Calu3 (cell line): Measurements from ENCODE around the gene TMBIM1. TPM values are rescaled to one million over a fixed set of nuclear protein-coding genes. Genes with fewer than 3 reads are reported as not detected.

Experiments used
- BruUV-seq: library from RNA; stranded (reverse); fragments of 400-500 nt; replicated peaks from 2 replicates; lab custom pipeline; 2021; lab: Mats Ljungman, UMichigan
- CTCF ChIA-PET: fragments of 300-600 bp; sonication (Branson Sonifier 250); formaldehyde crosslinking; loops from one replicate; lab custom pipeline; 2022; ENCODE audit warnings: antibody characterized with exemption; lab: Charles Lee
- DNase-seq: peaks from one replicate; pipeline ENCODE4 v3.0.0; 2022
- H3K27ac Mint-ChIP-seq: one replicate; pipeline ENCODE4 v1.8.0; 2022; ENCODE audit warnings: mixed read lengths; ENCODE audit not compliant: unreplicated experiment
- H3K27me3 Mint-ChIP-seq: one replicate; pipeline ENCODE4 v1.8.0; 2022; ENCODE audit warnings: mixed read lengths; ENCODE audit not compliant: unreplicated experiment
- H3K36me3 Mint-ChIP-seq: one replicate; pipeline ENCODE4 v1.8.0; 2022; ENCODE audit warnings: mild to moderate bottlenecking, moderate library complexity, mixed read lengths; ENCODE audit not compliant: insufficient read depth, unreplicated experiment
- H3K4me1 Mint-ChIP-seq: one replicate; pipeline ENCODE4 v1.8.0; 2022; ENCODE audit warnings: mild to moderate bottlenecking, low read depth, mixed read lengths; ENCODE audit not compliant: unreplicated experiment
- H3K4me3 Mint-ChIP-seq: one replicate; pipeline ENCODE4 v1.8.0; 2022; ENCODE audit warnings: mild to moderate bottlenecking, low read depth, moderate library complexity, mixed read lengths; ENCODE audit not compliant: unreplicated experiment
- H3K9me3 Mint-ChIP-seq: one replicate; pipeline ENCODE4 v1.8.0; 2022; ENCODE audit warnings: low read depth, mixed read lengths; ENCODE audit not compliant: unreplicated experiment
- CTCF ChIP-seq: fragments of 200-600 bp; IDR thresholded peaks from one replicate; pipeline ENCODE4 v1.8.0; 2022; ENCODE audit warnings: antibody characterized with exemption; ENCODE audit not compliant: unreplicated experiment
- intact Hi-C: fragments of 100-400 bp; cut with micrococcal nuclease; formaldehyde crosslinking; loops from one replicate; pipeline ENCODE4 v1.10.0; 2022; ENCODE audit not compliant: unreplicated experiment
- total RNA-seq: library from RNA; stranded (reverse); gene quantifications from 2 replicates; pipeline ENCODE4 v1.2.3, GENCODE V29; 2022

The TMBIM1 gene
- total RNA-seq, 1 experiment from 2014 or later = 229 TPM

GRCh38 chr2:218271487-218271797, 20.9 kb downstream of the TMBIM1 start:
- no peaks in the 10 kb centered on the region for H3K9me3 Mint-ChIP-seq
- CTCF ChIA-PET = interaction anchor here (0.6 to 4.1 kb wide), 8 partner anchors 13 to 125 kb away, joined by 3 to 54 read pairs (median 4); partner anchors contain the start of gene CATIP
- H3K4me1 Mint-ChIP-seq = peaks cover 31% of the 10 kb centered on the region
- intact Hi-C loops = loop anchor here (5.0 kb wide), 1 partner anchor 126 kb away; the partner anchor contains the start of gene CTDSP1
- H3K27me3 Mint-ChIP-seq = no peaks in the 10 kb centered on the region
- DNase-seq = peak; percentile 54
- H3K27ac Mint-ChIP-seq = peak overlapping the region; percentile 69
- H3K36me3 Mint-ChIP-seq = peaks cover 81% of the 10 kb centered on the region
- TF ChIP-seq CTCF = no peak
- BruUV-seq = TSS peak; percentile 10
- H3K4me3 Mint-ChIP-seq = peak overlapping the region; percentile 76

DNA sequence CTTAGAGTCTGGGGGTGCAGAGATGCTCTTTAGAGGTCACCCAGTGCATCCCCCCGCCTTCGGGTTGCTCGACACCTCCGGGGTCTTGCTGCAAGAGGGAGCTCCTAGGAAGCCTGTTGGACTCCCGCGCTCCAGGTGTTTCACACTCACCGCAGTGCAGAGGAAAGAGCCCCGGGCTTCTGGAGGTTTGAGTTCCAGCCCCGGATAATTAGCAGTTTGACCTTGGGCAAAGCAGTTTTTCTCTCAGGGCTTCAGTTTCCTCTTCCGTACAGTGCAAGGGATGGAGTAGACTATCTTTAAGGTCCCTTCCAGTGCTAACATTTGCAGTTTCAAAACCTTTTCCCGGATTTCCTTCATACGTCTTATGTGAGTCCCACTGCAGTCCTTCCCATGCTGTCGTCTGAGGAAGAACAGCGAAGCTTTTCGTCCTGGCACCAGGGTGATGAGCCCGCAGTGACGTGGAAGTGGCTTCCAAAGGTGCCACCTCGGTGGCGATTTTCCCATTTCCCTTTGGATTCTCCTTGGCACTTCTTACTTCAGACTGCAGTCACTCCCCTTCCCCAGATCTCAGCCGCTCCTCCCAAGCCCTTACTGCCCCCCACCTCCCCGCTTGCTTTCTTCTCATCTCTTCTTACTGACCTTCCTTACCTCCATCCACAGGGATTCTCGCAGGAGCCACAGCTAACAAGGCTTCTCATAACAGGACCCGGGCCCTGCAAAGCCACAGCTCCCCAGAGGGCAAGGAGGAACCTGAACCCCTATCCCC, 21.4 kb downstream of the TMBIM1 start:
- H3K27ac Mint-ChIP-seq = peak overlapping the region; percentile 69
- H3K4me3 Mint-ChIP-seq = peak overlapping the region; percentile 76
- H3K9me3 Mint-ChIP-seq = no peaks in the 10 kb centered on the region
- DNase-seq = no peak
- H3K4me1 Mint-ChIP-seq = peaks cover 31% of the 10 kb centered on the region
- no peak for TF ChIP-seq CTCF
- H3K27me3 Mint-ChIP-seq = no peaks in the 10 kb centered on the region
- intact Hi-C loops = loop anchor here (5.0 kb wide), 1 partner anchor 126 kb away; the partner anchor contains the start of gene CTDSP1
- peaks cover 82% of the 10 kb centered on the region for H3K36me3 Mint-ChIP-seq
- no TSS peak for BruUV-seq
- CTCF ChIA-PET = interaction anchor here (1.0 to 4.1 kb wide), 9 partner anchors 11 to 126 kb away, joined by 3 to 54 read pairs (median 5); partner anchors contain the start of gene CATIP

GRCh38 chr2:218269900-218270720, 22.2 kb downstream of the TMBIM1 start, which contains the start of the genes AAMP and PNKD:
Gene AAMP, minus strand, starts transcription at chr2:218270137. Its CDS starts 51 bp downstream, at chr2:218270086.
Gene PNKD, plus strand, starts transcription at chr2:218270519. Its CDS starts 17 bp downstream, at chr2:218270536.
- peak within 1 kb of the TSS; percentile 69 for H3K27ac Mint-ChIP-seq
- no peaks in the 10 kb centered on the region for H3K27me3 Mint-ChIP-seq
- H3K4me3 Mint-ChIP-seq = peak within 1 kb of the TSS; percentile 76
- intact Hi-C loops = loop anchor here (5.0 kb wide), 1 partner anchor 127 kb away; the partner anchor contains the start of gene CTDSP1
- CTCF ChIA-PET = interaction anchor here (0.8 to 4.1 kb wide), 7 partner anchors 12 to 126 kb away, joined by 3 to 54 read pairs (median 5); partner anchors contain the start of genes CATIP and TMBIM1
- H3K4me1 Mint-ChIP-seq = peaks cover 31% of the 10 kb centered on the region
- peak; percentile 100 for DNase-seq
- BruUV-seq = no TSS peak
- H3K9me3 Mint-ChIP-seq = no peaks in the 10 kb centered on the region
- TF ChIP-seq CTCF = peak; percentile 18
- H3K36me3 Mint-ChIP-seq = peaks cover 84% of the 10 kb centered on the region

DNA sequence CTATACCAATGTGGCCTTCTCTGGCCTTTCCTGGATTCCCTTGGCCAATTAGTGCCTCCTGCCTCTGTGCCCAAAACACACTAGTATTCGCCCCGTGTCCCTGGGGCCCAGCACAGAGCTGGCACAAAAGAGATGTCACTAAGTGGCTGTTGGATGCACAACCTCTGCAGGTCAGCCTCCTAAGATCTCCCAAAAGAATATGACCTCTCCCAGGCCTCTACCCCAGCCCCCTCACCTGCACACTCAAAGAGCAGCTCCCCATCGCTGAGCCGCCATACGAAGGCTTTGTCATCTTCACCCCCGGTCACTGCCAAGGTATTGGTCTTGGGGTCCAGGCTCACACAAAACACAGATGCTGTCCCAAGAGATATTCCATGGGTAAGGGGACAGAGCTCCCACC, 25.0 kb downstream of the TMBIM1 start:
- H3K9me3 Mint-ChIP-seq = no peaks in the 10 kb centered on the region
- no peak for DNase-seq
- peaks cover 14% of the 10 kb centered on the region for H3K4me1 Mint-ChIP-seq
- no TSS peak for BruUV-seq
- peaks cover 76% of the 10 kb centered on the region for H3K36me3 Mint-ChIP-seq
- H3K4me3 Mint-ChIP-seq = no peak overlapping the region
- CTCF ChIA-PET = interaction anchor here (0.6 kb wide), 1 partner anchor 1854 kb away, joined by 3 read pairs; no protein-coding TSS in a partner anchor
- TF ChIP-seq CTCF = no peak
- intact Hi-C loops = no loop called here
- no peak overlapping the region for H3K27ac Mint-ChIP-seq
- H3K27me3 Mint-ChIP-seq = no peaks in the 10 kb centered on the region
